HL-60 (cell line): Measurements from ENCODE around the gene PRDX2.
A peak's percentile ranks its signal among the peaks of the same experiment; 100 is the strongest.
"Not testable (repeated sequence)": the region's sequence is repeated elsewhere in the genome, so short reads cannot be mapped to it uniquely, and the experiment has no call there.

Experiments used
- DNase-seq, 2 experiments: peaks; one replicate each; pipeline ENCODE4 v3.0.0-alpha.2; 2010 to 2020; ENCODE audit warnings: low read depth in 1 of 2, low spot score in 1 of 2
- H3K27ac ChIP-seq: fragments of 250-450 bp; sonication (Bioruptor Pico); replicated peaks from 2 replicates; pipeline ENCODE4 v1.5.1; 2020; ENCODE audit warnings: mild to moderate bottlenecking, moderate library complexity
- H3K27me3 ChIP-seq: fragments of 250-450 bp; sonication (Bioruptor Pico); 2 replicates; pipeline ENCODE4 v1.5.1; 2021; ENCODE audit warnings: mild to moderate bottlenecking, moderate library complexity; ENCODE audit not compliant: insufficient read depth, poor library complexity, severe bottlenecking
- H3K4me3 ChIP-seq: replicated peaks from 2 replicates; pipeline ENCODE4 v1.5.1; 2011; ENCODE audit warnings: mild to moderate bottlenecking, control low read depth, low read length; ENCODE audit not compliant: insufficient read depth
- GABPA ChIP-seq: IDR thresholded peaks from 2 replicates; pipeline ENCODE4 v1.6.1; 2012; ENCODE audit warnings: low read depth
- POLR2AphosphoS5 ChIP-seq: IDR thresholded peaks from 2 replicates; pipeline ENCODE4 v1.6.1; 2012; ENCODE audit warnings: low read depth
- SPI1 ChIP-seq: IDR thresholded peaks from 2 replicates; pipeline ENCODE4 v1.6.1; 2012; ENCODE audit warnings: low read depth, mild to moderate bottlenecking, borderline replicate concordance
- TF ChIP-seq, protein P1 (sequence below): IDR thresholded peaks from 2 replicates; pipeline ENCODE4 v1.6.1; 2012; ENCODE audit warnings: low read depth; ENCODE audit not compliant: insufficient replicate concordance
- TF ChIP-seq, protein P2 (sequence below): IDR thresholded peaks from one replicate; pipeline ENCODE4 v1.5.1; 2011; ENCODE audit warnings: low read length, control low read depth, inconsistent platforms; ENCODE audit not compliant: insufficient read depth

The PRDX2 gene

GRCh38 chr19:12800923-12801465 lies 606 bp downstream of the PRDX2 start:
- no peak overlapping the region for H3K27ac ChIP-seq
- no peak for DNase-seq

DNA sequence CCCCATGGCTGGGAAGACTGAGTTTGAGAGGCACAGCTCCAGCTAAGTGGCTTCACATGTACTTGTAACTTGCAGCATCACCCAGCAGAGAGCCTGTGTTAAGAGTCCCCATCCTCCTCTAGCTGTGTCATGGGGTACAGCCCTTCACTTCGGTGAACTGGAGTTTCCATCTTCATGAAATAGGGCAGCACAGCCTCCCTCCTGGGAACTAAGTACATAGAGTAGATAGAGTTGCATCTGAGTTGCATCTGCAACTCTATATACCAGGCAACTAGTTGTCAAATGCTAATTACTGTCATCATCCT lies 1.2 kb downstream of the PRDX2 start:
- no peak for DNase-seq
- peaks cover 6% of the 10 kb centered on the region for H3K27me3 ChIP-seq
- H3K4me3 ChIP-seq, result no peak overlapping the region
- no peak overlapping the region for H3K27ac ChIP-seq
- TF ChIP-seq GABPA (no peak), POLR2AphosphoS5 (no peak), SPI1 (no peak)
- TF ChIP-seq, protein P1, sequence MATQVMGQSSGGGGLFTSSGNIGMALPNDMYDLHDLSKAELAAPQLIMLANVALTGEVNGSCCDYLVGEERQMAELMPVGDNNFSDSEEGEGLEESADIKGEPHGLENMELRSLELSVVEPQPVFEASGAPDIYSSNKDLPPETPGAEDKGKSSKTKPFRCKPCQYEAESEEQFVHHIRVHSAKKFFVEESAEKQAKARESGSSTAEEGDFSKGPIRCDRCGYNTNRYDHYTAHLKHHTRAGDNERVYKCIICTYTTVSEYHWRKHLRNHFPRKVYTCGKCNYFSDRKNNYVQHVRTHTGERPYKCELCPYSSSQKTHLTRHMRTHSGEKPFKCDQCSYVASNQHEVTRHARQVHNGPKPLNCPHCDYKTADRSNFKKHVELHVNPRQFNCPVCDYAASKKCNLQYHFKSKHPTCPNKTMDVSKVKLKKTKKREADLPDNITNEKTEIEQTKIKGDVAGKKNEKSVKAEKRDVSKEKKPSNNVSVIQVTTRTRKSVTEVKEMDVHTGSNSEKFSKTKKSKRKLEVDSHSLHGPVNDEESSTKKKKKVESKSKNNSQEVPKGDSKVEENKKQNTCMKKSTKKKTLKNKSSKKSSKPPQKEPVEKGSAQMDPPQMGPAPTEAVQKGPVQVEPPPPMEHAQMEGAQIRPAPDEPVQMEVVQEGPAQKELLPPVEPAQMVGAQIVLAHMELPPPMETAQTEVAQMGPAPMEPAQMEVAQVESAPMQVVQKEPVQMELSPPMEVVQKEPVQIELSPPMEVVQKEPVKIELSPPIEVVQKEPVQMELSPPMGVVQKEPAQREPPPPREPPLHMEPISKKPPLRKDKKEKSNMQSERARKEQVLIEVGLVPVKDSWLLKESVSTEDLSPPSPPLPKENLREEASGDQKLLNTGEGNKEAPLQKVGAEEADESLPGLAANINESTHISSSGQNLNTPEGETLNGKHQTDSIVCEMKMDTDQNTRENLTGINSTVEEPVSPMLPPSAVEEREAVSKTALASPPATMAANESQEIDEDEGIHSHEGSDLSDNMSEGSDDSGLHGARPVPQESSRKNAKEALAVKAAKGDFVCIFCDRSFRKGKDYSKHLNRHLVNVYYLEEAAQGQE, result no peak
- TF ChIP-seq, protein P2, sequence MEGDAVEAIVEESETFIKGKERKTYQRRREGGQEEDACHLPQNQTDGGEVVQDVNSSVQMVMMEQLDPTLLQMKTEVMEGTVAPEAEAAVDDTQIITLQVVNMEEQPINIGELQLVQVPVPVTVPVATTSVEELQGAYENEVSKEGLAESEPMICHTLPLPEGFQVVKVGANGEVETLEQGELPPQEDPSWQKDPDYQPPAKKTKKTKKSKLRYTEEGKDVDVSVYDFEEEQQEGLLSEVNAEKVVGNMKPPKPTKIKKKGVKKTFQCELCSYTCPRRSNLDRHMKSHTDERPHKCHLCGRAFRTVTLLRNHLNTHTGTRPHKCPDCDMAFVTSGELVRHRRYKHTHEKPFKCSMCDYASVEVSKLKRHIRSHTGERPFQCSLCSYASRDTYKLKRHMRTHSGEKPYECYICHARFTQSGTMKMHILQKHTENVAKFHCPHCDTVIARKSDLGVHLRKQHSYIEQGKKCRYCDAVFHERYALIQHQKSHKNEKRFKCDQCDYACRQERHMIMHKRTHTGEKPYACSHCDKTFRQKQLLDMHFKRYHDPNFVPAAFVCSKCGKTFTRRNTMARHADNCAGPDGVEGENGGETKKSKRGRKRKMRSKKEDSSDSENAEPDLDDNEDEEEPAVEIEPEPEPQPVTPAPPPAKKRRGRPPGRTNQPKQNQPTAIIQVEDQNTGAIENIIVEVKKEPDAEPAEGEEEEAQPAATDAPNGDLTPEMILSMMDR, result no peak

More at GRCh38 chr19:12800923-12801465, 606 bp downstream of the PRDX2 start:
- TF ChIP-seq, protein P2, result no peak
- TF ChIP-seq, protein P1, result no peak
- TF ChIP-seq POLR2AphosphoS5, result no peak
- no peak for TF ChIP-seq GABPA
- no peak for TF ChIP-seq SPI1
- H3K27me3 ChIP-seq, result peaks cover 6% of the 10 kb centered on the region
- H3K4me3 ChIP-seq, result peak overlapping the region; percentile 43

DNA sequence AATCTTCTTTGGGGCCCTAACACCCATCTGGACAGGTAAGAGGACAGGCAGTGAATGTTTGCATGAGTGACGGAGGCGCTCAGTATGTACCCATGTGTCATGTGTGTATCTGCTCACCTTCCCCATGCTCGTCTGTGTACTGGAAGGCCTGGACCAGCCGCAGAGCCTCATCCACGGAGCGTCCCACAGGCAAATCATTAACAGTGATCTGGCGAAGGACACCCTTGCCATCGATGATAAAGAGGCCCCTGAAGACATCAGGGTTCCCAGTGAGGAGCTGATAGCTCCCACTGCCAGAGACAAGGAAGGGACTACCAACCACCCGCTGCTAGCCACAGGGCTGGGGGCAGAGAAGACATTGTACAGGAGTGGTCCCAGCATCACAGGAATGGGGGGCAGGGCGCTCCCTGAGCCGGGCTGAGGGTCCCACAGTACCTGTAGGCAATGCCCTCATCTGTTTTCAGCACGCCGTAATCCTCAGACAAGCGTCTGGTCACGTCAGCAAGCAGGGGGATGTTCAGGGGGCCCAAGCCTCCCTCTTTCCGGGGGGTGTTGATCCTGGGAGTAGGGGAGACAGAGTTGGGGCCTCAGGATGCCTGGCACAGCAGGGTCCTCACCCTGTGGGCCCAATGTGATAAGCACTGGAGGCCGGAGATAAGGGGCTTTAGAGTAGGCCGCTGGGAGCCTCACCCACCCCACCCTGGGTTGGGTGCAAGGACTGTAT lies 1.7 kb downstream of the PRDX2 start:
- DNase-seq, result no peak
- no peak overlapping the region for H3K4me3 ChIP-seq
- H3K27me3 ChIP-seq, result peaks cover 6% of the 10 kb centered on the region
- TF ChIP-seq SPI1 (no peak), POLR2AphosphoS5 (no peak), GABPA (no peak)
- TF ChIP-seq, protein P1, result no peak
- TF ChIP-seq, protein P2, result no peak
- H3K27ac ChIP-seq, result no peak overlapping the region

DNA sequence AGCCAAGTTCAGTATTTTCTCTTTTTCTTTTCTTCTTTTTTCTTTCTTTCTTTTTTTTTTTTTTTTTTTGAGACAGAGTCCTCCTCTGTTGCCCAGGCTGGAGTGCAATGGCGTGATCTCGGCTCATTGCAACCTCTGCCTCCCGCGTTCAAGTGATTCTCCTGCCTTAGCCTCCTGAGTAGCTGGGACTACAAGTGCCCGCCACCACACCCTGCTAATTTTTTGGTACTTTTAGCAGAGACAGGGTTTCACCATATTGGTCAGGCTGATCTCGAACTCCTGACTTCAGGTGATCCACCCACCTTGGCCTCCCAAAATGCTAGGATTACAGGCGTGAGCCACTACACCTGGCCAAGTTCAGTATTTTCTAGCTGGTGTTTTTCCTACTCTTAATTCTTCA lies 4.0 kb downstream of the PRDX2 start:
- not testable (repeated sequence) for H3K27me3 ChIP-seq, H3K4me3 ChIP-seq, DNase-seq, H3K27ac ChIP-seq
